Activated CD4-positive, CD25-positive, alpha-beta regulatory T cell (primary cell): ENCODE data around the gene MVB12B.

Experiments
- DNase-seq, 4 experiments: peaks; one replicate each; lab custom pipeline; 2025; lab: John Stamatoyannopoulos, UW

The MVB12B gene

GRCh38 chr9:126386088-126386487 is 59.5 kb downstream of the MVB12B start:
- no peak for DNase-seq

- DNase-seq: no peak
Observed at GRCh38 chr9:126386776-126387175, 60.1 kb downstream of the MVB12B start.

- no peak for DNase-seq
Observed at GRCh38 chr9:126388964-126389708, 62.5 kb downstream of the MVB12B start.

GRCh38 chr9:126389992-126390391 is 63.4 kb downstream of the MVB12B start:
- no peak for DNase-seq

- no peak for DNase-seq
Observed at GRCh38 chr9:126390923-126391322, 64.3 kb downstream of the MVB12B start.

- no peak for DNase-seq
Observed at GRCh38 chr9:126391713-126392661, 65.4 kb downstream of the MVB12B start.

GRCh38 chr9:126392662-126393371 is 66.2 kb downstream of the MVB12B start:
- DNase-seq: no peak

- DNase-seq: no peak
Observed at GRCh38 chr9:126393876-126394275, 67.2 kb downstream of the MVB12B start.

- no peak for DNase-seq
Observed at GRCh38 chr9:126394802-126395201, 68.2 kb downstream of the MVB12B start.

- DNase-seq: no peak
Observed at GRCh38 chr9:126395439-126396212, 69.0 kb downstream of the MVB12B start.

GRCh38 chr9:126397056-126397455 is 70.4 kb downstream of the MVB12B start:
- peak in 3 of 4 experiments; percentile 22 to 45 (median 30) for DNase-seq

GRCh38 chr9:126398403-126399058 is 71.9 kb downstream of the MVB12B start:
- peak; percentile 48 to 57 (median 48) for DNase-seq

GRCh38 chr9:126399251-126399650 is 72.6 kb downstream of the MVB12B start:
- DNase-seq: no peak

GRCh38 chr9:126399789-126400188 is 73.2 kb downstream of the MVB12B start:
- DNase-seq: no peak

- no peak for DNase-seq
Observed at GRCh38 chr9:126400571-126400970, 73.9 kb downstream of the MVB12B start.

GRCh38 chr9:126401107-126401506 is 74.5 kb downstream of the MVB12B start:
- DNase-seq: no peak

GRCh38 chr9:126401581-126401980 is 75.0 kb downstream of the MVB12B start:
- no peak for DNase-seq

- DNase-seq: no peak
Observed at GRCh38 chr9:126403397-126403796, 76.8 kb downstream of the MVB12B start.

GRCh38 chr9:126404459-126404858 is 77.8 kb downstream of the MVB12B start:
- DNase-seq: no peak

- DNase-seq: no peak
Observed at GRCh38 chr9:126406075-126406667, 79.5 kb downstream of the MVB12B start.
